GM23338 (cell line): Measurements from ENCODE around the gene TMEM134. TPM values are rescaled to one million over a fixed set of nuclear protein-coding genes. Genes with fewer than 3 reads are reported as not detected.
"Not testable (repeated sequence)": the region's sequence is repeated elsewhere in the genome, so short reads cannot be mapped to it uniquely, and the experiment has no call there.

Source experiments
- ATAC-seq: fragments of 200-7000 bp; cut with Tn5 transposase; 3 replicates; pipeline ENCODE4 v1.9.1; 2020
- DNase-seq: peaks from one replicate; pipeline ENCODE4 v3.0.0-alpha.2; 2015; ENCODE audit warnings: low spot score
- H2AFZ ChIP-seq: fragments of 200-600 bp; sonication (generic); 2 replicates; pipeline ENCODE4 v1.8.0; 2016; ENCODE audit warnings: antibody characterized with exemption, mild to moderate bottlenecking, moderate library complexity
- H3F3A ChIP-seq: fragments of 200-600 bp; sonication (generic); replicated peaks from 2 replicates; pipeline ENCODE4 v1.8.0; 2017; ENCODE audit warnings: antibody characterized with exemption, mixed run types, low read depth
- H3K27ac ChIP-seq: fragments of 200-600 bp; sonication (generic); 2 replicates; pipeline ENCODE4 v1.6.1; 2016; ENCODE audit warnings: low read depth
- H3K27me3 ChIP-seq: fragments of 200-600 bp; sonication (generic); 2 replicates; pipeline ENCODE4 v1.8.0; 2016; ENCODE audit warnings: mild to moderate bottlenecking, mixed run types, moderate library complexity; ENCODE audit not compliant: insufficient read depth
- H3K36me3 ChIP-seq: fragments of 200-600 bp; sonication (generic); 2 replicates; pipeline ENCODE4 v1.8.0; 2016; ENCODE audit warnings: mild to moderate bottlenecking; ENCODE audit not compliant: insufficient read depth
- H3K4me1 ChIP-seq: fragments of 200-600 bp; sonication (generic); 2 replicates; pipeline ENCODE4 v1.8.0; 2016; ENCODE audit warnings: mild to moderate bottlenecking, moderate library complexity; ENCODE audit not compliant: insufficient read depth
- H3K4me2 ChIP-seq: fragments of 200-600 bp; sonication (generic); 2 replicates; pipeline ENCODE4 v1.7.1; 2017; ENCODE audit warnings: mixed run types
- H3K4me3 ChIP-seq: fragments of 200-600 bp; sonication (generic); 2 replicates; pipeline ENCODE4 v1.6.1; 2016; ENCODE audit warnings: mixed run types
- H3K79me2 ChIP-seq: fragments of 200-600 bp; sonication (generic); replicated peaks from 2 replicates; pipeline ENCODE4 v1.8.0; 2017; ENCODE audit warnings: mild to moderate bottlenecking; ENCODE audit not compliant: insufficient read depth
- H3K9me2 ChIP-seq: fragments of 200-600 bp; sonication (generic); 2 replicates; pipeline ENCODE4 v1.8.0; 2017; ENCODE audit not compliant: insufficient read depth
- H4K20me1 ChIP-seq: fragments of 200-600 bp; sonication (generic); replicated peaks from 2 replicates; pipeline ENCODE4 v1.8.0; 2017; ENCODE audit warnings: mild to moderate bottlenecking; ENCODE audit not compliant: insufficient read depth
- H3K27ac Mint-ChIP-seq: 2 replicates; pipeline ENCODE4 v1.8.0; 2020; ENCODE audit warnings: inconsistent platforms, mild to moderate bottlenecking, moderate library complexity, mixed read lengths
- H3K27me3 Mint-ChIP-seq: 3 replicates; pipeline ENCODE4 v1.8.0; 2022; ENCODE audit warnings: low read depth, mild to moderate bottlenecking, moderate library complexity, mixed read lengths, inconsistent platforms; ENCODE audit not compliant: insufficient read depth, poor library complexity
- H3K36me3 Mint-ChIP-seq: 3 replicates; pipeline ENCODE4 v1.8.0; 2021; ENCODE audit warnings: low read depth, mild to moderate bottlenecking, inconsistent platforms, moderate library complexity, mixed read lengths
- H3K4me1 Mint-ChIP-seq: 3 replicates; pipeline ENCODE4 v1.8.0; 2020; ENCODE audit warnings: mild to moderate bottlenecking, inconsistent platforms, mixed read lengths
- H3K4me3 Mint-ChIP-seq: 3 replicates; pipeline ENCODE4 v1.8.0; 2021; ENCODE audit warnings: moderate library complexity, mild to moderate bottlenecking, inconsistent platforms, mixed read lengths
- H3K9me3 Mint-ChIP-seq: 3 replicates; pipeline ENCODE4 v1.8.0; 2020; ENCODE audit warnings: moderate library complexity, mild to moderate bottlenecking, inconsistent platforms, mixed read lengths
- CREB1 ChIP-seq: fragments of 250-450 bp; sonication (Bioruptor Pico); IDR thresholded peaks from 2 replicates; pipeline ENCODE4 v1.5.0; 2020; ENCODE audit warnings: low read depth, mild to moderate bottlenecking, moderate library complexity
- ETS1 ChIP-seq: IDR thresholded peaks from 2 replicates; pipeline ENCODE4 v1.6.1; 2016; ENCODE audit warnings: antibody characterized with exemption
- EZH2 ChIP-seq: fragments of 200-600 bp; sonication (generic); IDR thresholded peaks from one replicate; pipeline ENCODE4 v1.8.0; 2017; ENCODE audit warnings: antibody characterized with exemption, mild to moderate bottlenecking, low read depth; ENCODE audit not compliant: unreplicated experiment
- EZH2phosphoT487 ChIP-seq: fragments of 200-600 bp; sonication (generic); IDR thresholded peaks from one replicate; pipeline ENCODE4 v1.8.1; 2018; ENCODE audit warnings: antibody characterized with exemption; ENCODE audit not compliant: unreplicated experiment
- NANOG ChIP-seq: IDR thresholded peaks from 2 replicates; pipeline ENCODE4 v1.6.1; 2016; ENCODE audit warnings: antibody characterized with exemption, borderline replicate concordance
- POLR2AphosphoS5 ChIP-seq: IDR thresholded peaks from 2 replicates; pipeline ENCODE4 v1.6.1; 2016; ENCODE audit warnings: antibody characterized with exemption, low read depth
- STAT1 ChIP-seq: IDR thresholded peaks from one replicate; pipeline ENCODE4 v1.6.1; 2016; ENCODE audit warnings: antibody characterized with exemption; ENCODE audit not compliant: unreplicated experiment
- polyA plus RNA-seq: library from polyadenylated mRNA; unstranded; fragments of >200 nt; fragmentation: Nextera tagmentation; extraction: Ambion mirVana; gene quantifications from 2 replicates; pipeline ENCODE4 v1.2.1, GENCODE V29; 2016
- total RNA-seq: library from RNA; depleted of rRNA; stranded (reverse); fragments of >200 nt; shearing (Covaris generic); gene quantifications from 2 replicates; pipeline ENCODE4 v1.2.3, GENCODE V29; 2014
- TF ChIP-seq, protein P1 (sequence below), 2 experiments: fragments of 200-600 bp in 1 of 2; sonication (generic) in 1 of 2; conservative IDR thresholded peaks; 2 replicates each; pipeline versions ENCODE4 v1.5.1 to v1.6.1; 2016 to 2017; ENCODE audit warnings: antibody characterized with exemption in 2 of 2, low read depth in 2 of 2, mild to moderate bottlenecking in 2 of 2, moderate library complexity in 1 of 2

TMEM134 gene
- total and polyA plus RNA-seq, 2 experiments from 2014 or later: 61.4 to 69.2 TPM

DNA sequence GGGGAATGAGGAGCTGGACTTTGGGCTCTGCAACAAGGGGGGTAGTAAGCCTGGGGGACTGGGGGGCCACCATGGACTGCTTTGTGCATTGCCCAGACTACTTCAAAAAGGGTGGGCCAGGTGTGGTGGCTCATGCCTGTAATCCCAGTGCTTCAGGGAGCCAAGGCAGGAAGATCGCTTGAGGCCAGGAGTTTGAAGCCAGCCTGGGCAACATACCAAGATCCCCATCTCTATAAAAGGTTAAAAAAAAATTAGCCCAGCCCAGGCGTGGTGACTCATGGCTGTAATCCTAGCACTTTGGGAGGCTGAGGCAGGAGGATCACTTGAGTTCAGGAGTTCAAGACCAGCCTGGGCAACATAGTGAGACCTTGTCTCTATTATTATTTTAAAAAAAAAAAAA, 3.5 kb downstream of the TMEM134 start:
- not testable (repeated sequence) for H3K36me3 ChIP-seq, H3K36me3 Mint-ChIP-seq, H3F3A ChIP-seq, H2AFZ ChIP-seq, H3K27me3 ChIP-seq, H3K79me2 ChIP-seq, H3K9me2 ChIP-seq, H4K20me1 ChIP-seq, DNase-seq, H3K9me3 Mint-ChIP-seq, ATAC-seq
- Histone ChIP-seq H3K4me2 (peak overlapping the region; percentile 94), H3K4me1 (peaks cover 13% of the 10 kb centered on the region; the same call in 1 of the 2 replicates), H3K27ac (peak overlapping the region; percentile 84; the same call in 1 of the 2 replicates), H3K4me3 (peak overlapping the region; percentile 93)
- Mint-ChIP-seq H3K4me3 (peak overlapping the region; percentile 85), H3K27me3 (peaks cover 18% of the 10 kb centered on the region), H3K4me1 (peaks cover 15% of the 10 kb centered on the region; the same call in 2 of the 3 replicates), H3K27ac (peak overlapping the region; percentile 92)

GRCh38 chr11:67465189-67465510, 3.9 kb downstream of the TMEM134 start:
- H3K9me2 ChIP-seq: no peaks in the 10 kb centered on the region
- Mint-ChIP-seq H3K4me3 (peak overlapping the region; percentile 85), H3K9me3 (no peaks in the 10 kb centered on the region), H3K4me1 (peaks cover 15% of the 10 kb centered on the region; the same call in 2 of the 3 replicates), H3K27ac (peak overlapping the region; percentile 92), H3K36me3 (no peaks in the 10 kb centered on the region; the same call in 2 of the 3 replicates), H3K27me3 (peaks cover 18% of the 10 kb centered on the region)
- no peak for TF ChIP-seq CREB1 (CRISPR knock-in tag)
- no peak for TF ChIP-seq NANOG
- no peak for TF ChIP-seq STAT1
- no peak for TF ChIP-seq POLR2AphosphoS5
- no peak for TF ChIP-seq EZH2phosphoT487
- TF ChIP-seq, protein P1, sequence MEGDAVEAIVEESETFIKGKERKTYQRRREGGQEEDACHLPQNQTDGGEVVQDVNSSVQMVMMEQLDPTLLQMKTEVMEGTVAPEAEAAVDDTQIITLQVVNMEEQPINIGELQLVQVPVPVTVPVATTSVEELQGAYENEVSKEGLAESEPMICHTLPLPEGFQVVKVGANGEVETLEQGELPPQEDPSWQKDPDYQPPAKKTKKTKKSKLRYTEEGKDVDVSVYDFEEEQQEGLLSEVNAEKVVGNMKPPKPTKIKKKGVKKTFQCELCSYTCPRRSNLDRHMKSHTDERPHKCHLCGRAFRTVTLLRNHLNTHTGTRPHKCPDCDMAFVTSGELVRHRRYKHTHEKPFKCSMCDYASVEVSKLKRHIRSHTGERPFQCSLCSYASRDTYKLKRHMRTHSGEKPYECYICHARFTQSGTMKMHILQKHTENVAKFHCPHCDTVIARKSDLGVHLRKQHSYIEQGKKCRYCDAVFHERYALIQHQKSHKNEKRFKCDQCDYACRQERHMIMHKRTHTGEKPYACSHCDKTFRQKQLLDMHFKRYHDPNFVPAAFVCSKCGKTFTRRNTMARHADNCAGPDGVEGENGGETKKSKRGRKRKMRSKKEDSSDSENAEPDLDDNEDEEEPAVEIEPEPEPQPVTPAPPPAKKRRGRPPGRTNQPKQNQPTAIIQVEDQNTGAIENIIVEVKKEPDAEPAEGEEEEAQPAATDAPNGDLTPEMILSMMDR (conservative IDR thresholded peaks at IDR 0.05; ENCODE audit: low read depth in 2 of 2): no peak
- no peaks in the 10 kb centered on the region for H3K36me3 ChIP-seq
- H3F3A ChIP-seq: no peaks in the 10 kb centered on the region
- DNase-seq (peak; percentile 32), ATAC-seq (peak; percentile 3; the same call in 2 of the 3 replicates)
- peaks cover 9% of the 10 kb centered on the region; the same call in 1 of the 2 replicates for H3K79me2 ChIP-seq
- H3K27ac ChIP-seq: peak overlapping the region; percentile 84; the same call in 1 of the 2 replicates
- H3K4me2 ChIP-seq: peak overlapping the region; percentile 94
- peak overlapping the region; percentile 93 for H3K4me3 ChIP-seq
- no peak overlapping the region for H2AFZ ChIP-seq
- no peaks in the 10 kb centered on the region for H3K27me3 ChIP-seq
- peaks cover 13% of the 10 kb centered on the region; the same call in 1 of the 2 replicates for H3K4me1 ChIP-seq
- no peaks in the 10 kb centered on the region for H4K20me1 ChIP-seq

- H3K27me3 Mint-ChIP-seq: peaks cover 17% of the 10 kb centered on the region
- DNase-seq: peak; percentile 93
- ATAC-seq: peak; percentile 70
- H3K27ac Mint-ChIP-seq: peak overlapping the region; percentile 83
- no peaks in the 10 kb centered on the region for H3K9me3 Mint-ChIP-seq
- Histone ChIP-seq H3K79me2 (peaks cover 9% of the 10 kb centered on the region; the same call in 1 of the 2 replicates), H2AFZ (peak overlapping the region; percentile 84), H3K4me3 (peak overlapping the region; percentile 93), H3K9me2 (no peaks in the 10 kb centered on the region), H3K27ac (peak overlapping the region; percentile 84; the same call in 1 of the 2 replicates), H3K4me1 (peaks cover 13% of the 10 kb centered on the region; the same call in 1 of the 2 replicates), H3F3A (no peaks in the 10 kb centered on the region), H3K4me2 (peak overlapping the region; percentile 94), H3K27me3 (no peaks in the 10 kb centered on the region), H4K20me1 (no peaks in the 10 kb centered on the region), H3K36me3 (no peaks in the 10 kb centered on the region)
- H3K4me1 Mint-ChIP-seq: peaks cover 15% of the 10 kb centered on the region; the same call in 2 of the 3 replicates
- TF ChIP-seq EZH2phosphoT487 (no peak), EZH2 (no peak), CREB1 (CRISPR knock-in tag) (no peak), POLR2AphosphoS5 (peak; percentile 93), ETS1 (no peak)
- TF ChIP-seq, protein P1 (conservative IDR thresholded peaks at IDR 0.05; ENCODE audit: low read depth in 2 of 2): no peak
- H3K4me3 Mint-ChIP-seq: peak overlapping the region; percentile 85
- no peaks in the 10 kb centered on the region; the same call in 2 of the 3 replicates for H3K36me3 Mint-ChIP-seq
These were observed 4.5 kb downstream of the TMEM134 start for GRCh38 chr11:67464411-67465188.
